Left ventricle myocardium inferior (tissue), 1 donor: ENCODE measurements around the gene WNT11. TPM values are rescaled to one million over a fixed set of nuclear protein-coding genes. Genes with fewer than 3 reads are reported as not detected.

Source experiments
- DNase-seq: peaks from one replicate; pipeline ENCODE4 v3.0.0-alpha.2; 2020
- H3K27ac ChIP-seq: fragments of 200-600 bp; replicated peaks from 2 replicates; pipeline ENCODE4 v1.8.0; 2021
- H3K27me3 ChIP-seq: fragments of 200-600 bp; 2 replicates; pipeline ENCODE4 v1.8.0; 2021; ENCODE audit warnings: low read depth
- H3K36me3 ChIP-seq: fragments of 200-600 bp; 2 replicates; pipeline ENCODE4 v1.8.0; 2021
- H3K4me1 ChIP-seq: fragments of 200-600 bp; 2 replicates; pipeline ENCODE4 v1.8.0; 2021
- H3K4me3 ChIP-seq: fragments of 200-600 bp; 2 replicates; pipeline ENCODE4 v1.8.0; 2021; ENCODE audit warnings: mild to moderate bottlenecking, moderate library complexity
- H3K9me3 ChIP-seq: fragments of 200-600 bp; replicated peaks from 2 replicates; pipeline ENCODE4 v1.8.0; 2021
- CTCF ChIP-seq: fragments of 200-600 bp; IDR thresholded peaks from 2 replicates; pipeline ENCODE4 v1.8.0; 2021; ENCODE audit warnings: antibody characterized with exemption, mild to moderate bottlenecking, borderline replicate concordance
- intact Hi-C: fragments of 100-400 bp; cut with micrococcal nuclease; formaldehyde crosslinking; loops from one replicate; pipeline ENCODE4 v1.11.0; 2022
- total RNA-seq: library from RNA; stranded (reverse); fragmentation: NEBNext Ultra II Directional; extraction: Animal tissue kit (Norgen Biotek cat#: 25700); gene quantifications from one replicate; pipeline ENCODE4 v1.2.1, GENCODE V29; 2021
- donor health status: DM: no; HTN: yes; CAD: no; lungs with severe emphysema.

The WNT11 gene
- total RNA-seq, 1 donor from 2014 or later: 22.7 TPM

- Histone ChIP-seq H3K4me1 (peaks cover 20% of the 10 kb centered on the region), H3K36me3 (no peaks in the 10 kb centered on the region), H3K27ac (peak overlapping the region; percentile 55), H3K9me3 (no peaks in the 10 kb centered on the region), H3K4me3 (peak overlapping the region; percentile 66), H3K27me3 (no peaks in the 10 kb centered on the region)
- intact Hi-C loops: loop anchor here (5.0 kb wide), 1 partner anchor 256 kb away; no protein-coding TSS in a partner anchor
- no peak for DNase-seq
- no peak for TF ChIP-seq CTCF
Observed at GRCh38 chr11:76152741-76153570, 53.3 kb downstream of the WNT11 start.

GRCh38 chr11:76152086-76152681 lies 54.1 kb downstream of the WNT11 start:
- Histone ChIP-seq H3K27me3 (no peaks in the 10 kb centered on the region), H3K36me3 (no peaks in the 10 kb centered on the region), H3K9me3 (no peaks in the 10 kb centered on the region), H3K4me1 (peaks cover 21% of the 10 kb centered on the region), H3K4me3 (peak overlapping the region; percentile 66), H3K27ac (peak overlapping the region; percentile 55)
- DNase-seq: peak; percentile 89
- intact Hi-C loops: loop anchor here (5.0 kb wide), 1 partner anchor 255 kb away; no protein-coding TSS in a partner anchor
- peak; percentile 96 for TF ChIP-seq CTCF

GRCh38 chr11:76151556-76152085 lies 54.7 kb downstream of the WNT11 start:
- no peaks in the 10 kb centered on the region for H3K36me3 ChIP-seq
- peaks cover 26% of the 10 kb centered on the region for H3K4me1 ChIP-seq
- no peaks in the 10 kb centered on the region for H3K27me3 ChIP-seq
- no peak for DNase-seq
- intact Hi-C loops: loop anchor here (5.0 kb wide), 1 partner anchor 254 kb away; no protein-coding TSS in a partner anchor
- peak overlapping the region; percentile 66 for H3K4me3 ChIP-seq
- no peak overlapping the region for H3K27ac ChIP-seq
- no peaks in the 10 kb centered on the region for H3K9me3 ChIP-seq
- TF ChIP-seq CTCF: no peak

- TF ChIP-seq CTCF: no peak
- no peak for DNase-seq
- intact Hi-C loops: loop anchor here (5.0 kb wide), 1 partner anchor 253 kb away; no protein-coding TSS in a partner anchor
Observed at GRCh38 chr11:76150141-76150540, 56.2 kb downstream of the WNT11 start.

GRCh38 chr11:76149713-76150112 lies 56.6 kb downstream of the WNT11 start:
- H3K4me3 ChIP-seq: no peak overlapping the region
- intact Hi-C loops: loop anchor here (5.0 kb wide), 1 partner anchor 252 kb away; no protein-coding TSS in a partner anchor
- no peaks in the 10 kb centered on the region for H3K27me3 ChIP-seq
- H3K4me1 ChIP-seq: peaks cover 28% of the 10 kb centered on the region
- no peaks in the 10 kb centered on the region for H3K36me3 ChIP-seq
- H3K27ac ChIP-seq: no peak overlapping the region
- DNase-seq: no peak
- no peaks in the 10 kb centered on the region for H3K9me3 ChIP-seq
- no peak for TF ChIP-seq CTCF

More at GRCh38 chr11:76150141-76150540, 56.2 kb downstream of the WNT11 start:
- H3K4me3 ChIP-seq: no peak overlapping the region
- H3K9me3 ChIP-seq: no peaks in the 10 kb centered on the region
- H3K4me1 ChIP-seq: peaks cover 28% of the 10 kb centered on the region
- H3K27me3 ChIP-seq: no peaks in the 10 kb centered on the region
- no peak overlapping the region for H3K27ac ChIP-seq
- no peaks in the 10 kb centered on the region for H3K36me3 ChIP-seq
